CD4-positive, alpha-beta memory T cell (primary cell): Measurements from ENCODE around the gene SLC45A1. TPM values are rescaled to one million over a fixed set of nuclear protein-coding genes. Genes with fewer than 3 reads are reported as not detected.

ENCODE experiments used
- CTCF ChIA-PET: fragments of 350-600 bp; sonication (Branson Sonifier 250); formaldehyde crosslinking; loops from one replicate; lab custom pipeline; 2021; ENCODE audit warnings: inconsistent platforms; ENCODE audit not compliant: partially characterized antibody; lab: Charles Lee
- POLR2A ChIA-PET: fragments of 350-600 bp; sonication (Branson Sonifier 250); formaldehyde crosslinking; loops from one replicate; lab custom pipeline; 2021; ENCODE audit not compliant: partially characterized antibody; lab: Charles Lee
- DNase-seq, 5 donors: peaks; one replicate each; pipeline versions ENCODE4 v3.0.0 to v3.0.0-alpha.2; 2020 to 2022; ENCODE audit warnings: mixed read lengths in 1 of 5
- H3K27ac ChIP-seq: one replicate; pipeline ENCODE4 v1.7.0; 2013; ENCODE audit warnings: low read depth, low read length
- H3K27me3 ChIP-seq: 2 replicates; pipeline ENCODE4 v1.7.0; 2013; ENCODE audit warnings: mild to moderate bottlenecking, low read length, moderate library complexity; ENCODE audit not compliant: insufficient read depth
- H3K36me3 ChIP-seq: 2 replicates; pipeline ENCODE4 v1.7.0; 2013; ENCODE audit warnings: mild to moderate bottlenecking, low read length, moderate library complexity; ENCODE audit not compliant: insufficient read depth
- H3K4me1 ChIP-seq: 2 replicates; pipeline ENCODE4 v1.7.0; 2013; ENCODE audit warnings: mild to moderate bottlenecking, low read length, moderate library complexity; ENCODE audit not compliant: insufficient read depth
- H3K4me3 ChIP-seq, 2 donors: one replicate each; pipeline ENCODE4 v1.7.0; 2013; ENCODE audit warnings: low read length in 2 of 2, mild to moderate bottlenecking in 1 of 2
- H3K9me3 ChIP-seq, 2 donors: one replicate each; pipeline ENCODE4 v1.7.0; 2013; ENCODE audit warnings: low read length in 2 of 2, control low read depth in 1 of 2; ENCODE audit not compliant: control insufficient read depth in 1 of 2
- H3K27ac Mint-ChIP-seq, 7 donors: one replicate each; pipeline ENCODE4 v1.8.0; 2020 to 2021; ENCODE audit warnings: mixed read lengths in 7 of 7, mild to moderate bottlenecking in 6 of 7, inconsistent platforms in 3 of 7, moderate library complexity in 3 of 7
- H3K27me3 Mint-ChIP-seq, 2 donors: one replicate each; pipeline ENCODE4 v1.8.0; 2020 to 2021; ENCODE audit warnings: mixed read lengths in 2 of 2
- H3K36me3 Mint-ChIP-seq, 2 donors: one replicate each; pipeline ENCODE4 v1.8.0; 2020 to 2021; ENCODE audit warnings: mixed read lengths in 2 of 2, inconsistent platforms in 1 of 2, mild to moderate bottlenecking in 1 of 2
- H3K4me1 Mint-ChIP-seq, 4 donors: one replicate each; pipeline ENCODE4 v1.8.0; 2020 to 2021; ENCODE audit warnings: mixed read lengths in 4 of 4, mild to moderate bottlenecking in 1 of 4
- H3K4me3 Mint-ChIP-seq, 8 donors: one replicate each; pipeline ENCODE4 v1.8.0; 2020 to 2021; ENCODE audit warnings: mixed read lengths in 8 of 8, mild to moderate bottlenecking in 7 of 8, moderate library complexity in 6 of 8, inconsistent platforms in 3 of 8
- H3K9me3 Mint-ChIP-seq, 8 donors: one replicate each; pipeline ENCODE4 v1.8.0; 2020 to 2021; ENCODE audit warnings: mixed read lengths in 8 of 8, mild to moderate bottlenecking in 5 of 8, inconsistent platforms in 3 of 8, moderate library complexity in 1 of 8
- intact Hi-C: fragments of 100-400 bp; cut with micrococcal nuclease; formaldehyde crosslinking; loops from one replicate; pipeline ENCODE4 v1.15.1; 2023
- polyA plus RNA-seq, 2 donors: library from polyadenylated mRNA; unstranded; fragments of 300-500 nt; fragmentation: Illumina TruSeq; gene quantifications; one replicate each; pipeline ENCODE4 v1.2.3, GENCODE V29; 2021
- total RNA-seq, 2 experiments: library from RNA; stranded (reverse); gene quantifications; one replicate each; pipeline ENCODE4 v1.2.3, GENCODE V29; 2021

Gene SLC45A1
- total and polyA plus RNA-seq, 4 experiments from 2014 or later = 0.33 to 1.2 (median 0.73) TPM

GRCh38 chr1:8349961-8350360, 32.0 kb downstream of the SLC45A1 start:
- Mint-ChIP-seq H3K9me3 (peaks cover 0 to 5% (median 0%) of the 10 kb centered on the region in 8 donors), H3K27ac (peak overlapping the region in 1 of 7 donors; percentile 57), H3K36me3 (peaks cover 8 to 20% of the 10 kb centered on the region in 2 donors), H3K4me3 (no peak overlapping the region), H3K27me3 (peaks cover 0 to 2% of the 10 kb centered on the region in 2 donors), H3K4me1 (peaks cover 2 to 14% (median 3%) of the 10 kb centered on the region in 4 donors)
- Histone ChIP-seq H3K9me3 (no peaks in the 10 kb centered on the region), H3K4me3 (no peak overlapping the region), H3K27ac (no peak overlapping the region), H3K36me3 (peaks cover 11% of the 10 kb centered on the region), H3K4me1 (no peaks in the 10 kb centered on the region), H3K27me3 (no peaks in the 10 kb centered on the region)
- no peak for DNase-seq
- ChIA-PET POLR2A (interaction anchor here (1.5 kb wide), 1 partner anchor 319 kb away, joined by 4 read pairs; no protein-coding TSS in a partner anchor), CTCF (interaction anchor here (0.7 to 5.1 kb wide), 14 partner anchors 21 to 377 kb away, joined by 3 to 100 read pairs (median 7); no protein-coding TSS in a partner anchor)
- intact Hi-C loops = loop anchor here (1.0 to 5.0 kb wide), 4 partner anchors 319 to 543 kb away; no protein-coding TSS in a partner anchor

GRCh38 chr1:8350914-8351684, 33.2 kb downstream of the SLC45A1 start:
- ChIA-PET POLR2A (interaction anchor here (0.6 to 1.5 kb wide), 3 partner anchors 320 to 337 kb away, joined by 3 to 4 read pairs (median 3); no protein-coding TSS in a partner anchor), CTCF (interaction anchor here (0.7 to 5.1 kb wide), 11 partner anchors 17 to 376 kb away, joined by 3 to 100 read pairs (median 7); no protein-coding TSS in a partner anchor)
- Mint-ChIP-seq H3K27ac (peak overlapping the region in 4 of 7 donors; percentile 48 to 78 (median 66)), H3K4me3 (no peak overlapping the region), H3K4me1 (peaks cover 2 to 14% (median 3%) of the 10 kb centered on the region in 4 donors), H3K36me3 (peaks cover 17 to 30% of the 10 kb centered on the region in 2 donors), H3K9me3 (peaks cover 0 to 5% (median 0%) of the 10 kb centered on the region in 8 donors), H3K27me3 (peaks cover 0 to 2% of the 10 kb centered on the region in 2 donors)
- Histone ChIP-seq H3K36me3 (peaks cover 22% of the 10 kb centered on the region), H3K27me3 (no peaks in the 10 kb centered on the region), H3K4me1 (no peaks in the 10 kb centered on the region), H3K27ac (no peak overlapping the region), H3K9me3 (no peaks in the 10 kb centered on the region), H3K4me3 (no peak overlapping the region)
- intact Hi-C loops = no loop called here
- no peak for DNase-seq

- CTCF ChIA-PET = interaction anchor here (1.0 to 5.1 kb wide), 7 partner anchors 24 to 339 kb away, joined by 3 to 100 read pairs (median 7); no protein-coding TSS in a partner anchor
- H3K9me3 ChIP-seq = no peaks in the 10 kb centered on the region
- POLR2A ChIA-PET = interaction anchor here (1.2 kb wide), 1 partner anchor 338 kb away, joined by 3 read pairs; no protein-coding TSS in a partner anchor
- no peak overlapping the region for H3K4me3 ChIP-seq
- Mint-ChIP-seq H3K27ac (peak overlapping the region in 4 of 7 donors; percentile 24 to 77 (median 63)), H3K27me3 (peaks cover 0 to 2% of the 10 kb centered on the region in 2 donors), H3K9me3 (peaks cover 0 to 5% (median 0%) of the 10 kb centered on the region in 8 donors), H3K36me3 (peaks cover 21 to 38% of the 10 kb centered on the region in 2 donors), H3K4me3 (no peak overlapping the region), H3K4me1 (peaks cover 2 to 14% (median 3%) of the 10 kb centered on the region in 4 donors)
- intact Hi-C loops = no loop called here
- DNase-seq = peak in 2 of 5 donors; percentile 12 to 17
- H3K4me1 ChIP-seq = no peaks in the 10 kb centered on the region
- no peaks in the 10 kb centered on the region for H3K27me3 ChIP-seq
- H3K27ac ChIP-seq = no peak overlapping the region
- peaks cover 30% of the 10 kb centered on the region for H3K36me3 ChIP-seq
Observed at GRCh38 chr1:8351693-8352470, 34.0 kb downstream of the SLC45A1 start.

- no peak overlapping the region for H3K4me3 ChIP-seq
- peaks cover 36% of the 10 kb centered on the region for H3K36me3 ChIP-seq
- H3K27me3 ChIP-seq = no peaks in the 10 kb centered on the region
- peaks cover 0 to 2% of the 10 kb centered on the region in 2 donors for H3K27me3 Mint-ChIP-seq
- H3K36me3 Mint-ChIP-seq = peaks cover 23 to 43% of the 10 kb centered on the region in 2 donors
- H3K9me3 ChIP-seq = no peaks in the 10 kb centered on the region
- peaks cover 2 to 14% (median 4%) of the 10 kb centered on the region in 4 donors for H3K4me1 Mint-ChIP-seq
- H3K27ac ChIP-seq = no peak overlapping the region
- H3K9me3 Mint-ChIP-seq = peaks cover 0 to 5% (median 0%) of the 10 kb centered on the region in 8 donors
- ChIA-PET POLR2A (no interaction called here), CTCF (interaction anchor here (1.0 to 5.1 kb wide), 5 partner anchors 38 to 339 kb away, joined by 3 to 100 read pairs (median 5); no protein-coding TSS in a partner anchor)
- no peak overlapping the region for H3K4me3 Mint-ChIP-seq
- no peaks in the 10 kb centered on the region for H3K4me1 ChIP-seq
- intact Hi-C loops = no loop called here
- no peak for DNase-seq
- peak overlapping the region in 3 of 7 donors; percentile 57 to 77 (median 58) for H3K27ac Mint-ChIP-seq
Observed at GRCh38 chr1:8352471-8352845, 34.5 kb downstream of the SLC45A1 start.

GRCh38 chr1:8352886-8353785, 35.2 kb downstream of the SLC45A1 start:
- no peaks in the 10 kb centered on the region for H3K27me3 ChIP-seq
- no peak overlapping the region for H3K27ac ChIP-seq
- no peak for DNase-seq
- Mint-ChIP-seq H3K27ac (peak overlapping the region in 3 of 7 donors; percentile 57 to 70 (median 58)), H3K4me1 (peaks cover 2 to 14% (median 4%) of the 10 kb centered on the region in 4 donors), H3K36me3 (peaks cover 27 to 49% of the 10 kb centered on the region in 2 donors), H3K9me3 (peaks cover 0 to 5% (median 0%) of the 10 kb centered on the region in 8 donors), H3K4me3 (no peak overlapping the region), H3K27me3 (peaks cover 0 to 2% of the 10 kb centered on the region in 2 donors)
- no peaks in the 10 kb centered on the region for H3K4me1 ChIP-seq
- intact Hi-C loops = no loop called here
- CTCF ChIA-PET = interaction anchor here (1.0 to 5.1 kb wide), 3 partner anchors 39 to 340 kb away, joined by 3 to 100 read pairs (median 5); no protein-coding TSS in a partner anchor
- H3K4me3 ChIP-seq = no peak overlapping the region
- POLR2A ChIA-PET = interaction anchor here (0.6 kb wide), 1 partner anchor 54 kb away, joined by 3 read pairs; no protein-coding TSS in a partner anchor
- H3K36me3 ChIP-seq = peaks cover 43% of the 10 kb centered on the region
- no peaks in the 10 kb centered on the region for H3K9me3 ChIP-seq

GRCh38 chr1:8354038-8354437, 36.1 kb downstream of the SLC45A1 start:
- no peaks in the 10 kb centered on the region for H3K4me1 ChIP-seq
- peaks cover 52% of the 10 kb centered on the region for H3K36me3 ChIP-seq
- Mint-ChIP-seq H3K27ac (no peak overlapping the region), H3K27me3 (no peaks in the 10 kb centered on the region), H3K4me1 (peaks cover 0 to 10% (median 1%) of the 10 kb centered on the region in 4 donors), H3K36me3 (peaks cover 27 to 54% of the 10 kb centered on the region in 2 donors), H3K9me3 (peaks cover 0 to 2% (median 0%) of the 10 kb centered on the region in 8 donors), H3K4me3 (no peak overlapping the region)
- DNase-seq = no peak
- intact Hi-C loops = no loop called here
- ChIA-PET CTCF (interaction anchor here (1.2 kb wide), 1 partner anchor 339 kb away, joined by 3 read pairs; no protein-coding TSS in a partner anchor), POLR2A (no interaction called here)
- no peaks in the 10 kb centered on the region for H3K9me3 ChIP-seq
- no peak overlapping the region for H3K27ac ChIP-seq
- H3K4me3 ChIP-seq = no peak overlapping the region
- H3K27me3 ChIP-seq = no peaks in the 10 kb centered on the region
